ENCODE measurements around the gene CACNB4.

Gene CACNB4

GRCh38 chr2:151852260-151853069 is 246.4 kb downstream of the CACNB4 start:
- DNase-seq (ENCODE audit: low read depth) = no peak

DNA sequence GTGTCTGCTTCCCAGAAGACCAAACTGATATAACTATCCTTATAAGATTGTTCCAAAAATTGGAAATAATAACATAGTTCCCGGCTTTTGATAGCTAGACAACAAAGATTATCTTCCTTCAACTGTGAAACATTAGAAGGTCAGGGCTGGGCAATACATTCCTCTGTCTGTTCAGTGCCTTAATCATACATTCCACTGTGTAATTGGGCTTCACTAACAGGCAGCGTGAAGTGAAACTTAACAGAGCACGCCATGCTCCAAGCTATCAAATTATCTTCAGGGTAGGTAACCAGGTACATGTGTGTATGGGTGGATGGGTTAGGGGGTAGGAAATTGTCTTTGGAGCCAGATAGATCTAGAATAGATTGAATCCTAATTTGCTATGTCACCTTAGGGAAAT is 247.1 kb downstream of the CACNB4 start:
- no peak for DNase-seq (ENCODE audit: low read depth)

- no peak for DNase-seq (ENCODE audit: low read depth)
Observed at GRCh38 chr2:151849413-151850010, 249.3 kb downstream of the CACNB4 start.

DNA sequence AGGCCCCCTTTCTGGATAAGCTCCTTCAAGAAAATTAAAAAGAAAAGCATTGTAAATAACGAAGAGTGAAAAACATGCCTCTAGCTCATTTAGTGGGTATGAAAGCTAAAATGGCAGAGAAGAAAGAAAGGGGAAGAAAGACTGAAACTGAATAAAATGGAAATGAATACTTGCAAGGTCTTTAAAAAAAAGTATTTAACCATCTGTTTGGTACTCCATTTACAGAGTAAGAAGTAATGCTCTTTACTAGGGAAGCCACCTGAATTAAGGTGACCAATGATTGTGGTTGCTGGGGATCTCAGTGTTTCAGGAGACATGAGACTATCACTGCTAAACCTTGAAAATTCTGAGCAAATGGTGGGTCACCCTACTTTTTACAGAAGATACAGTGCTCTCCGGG is 253.0 kb downstream of the CACNB4 start:
- no peak for DNase-seq (ENCODE audit: low read depth)

DNA sequence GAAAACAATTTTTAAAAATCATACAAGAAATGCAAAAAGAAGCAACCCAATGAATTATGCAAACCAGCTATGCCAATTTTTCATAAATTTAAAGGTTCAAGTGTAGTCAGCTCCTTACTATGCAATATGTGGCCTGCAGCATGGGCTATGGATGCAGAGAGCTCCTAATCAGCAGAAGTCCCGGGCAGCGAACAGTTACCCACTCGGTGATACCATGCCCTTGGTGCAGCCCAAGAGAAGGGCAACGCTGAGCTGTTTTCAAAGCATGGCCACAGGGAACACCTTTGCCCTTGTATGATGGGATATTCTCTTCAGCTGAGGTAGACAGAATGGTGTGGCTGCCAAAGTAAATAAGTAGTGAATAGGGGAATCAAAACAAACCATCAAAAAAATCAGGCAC is 253.4 kb downstream of the CACNB4 start:
- no peak for DNase-seq (ENCODE audit: low read depth)

DNA sequence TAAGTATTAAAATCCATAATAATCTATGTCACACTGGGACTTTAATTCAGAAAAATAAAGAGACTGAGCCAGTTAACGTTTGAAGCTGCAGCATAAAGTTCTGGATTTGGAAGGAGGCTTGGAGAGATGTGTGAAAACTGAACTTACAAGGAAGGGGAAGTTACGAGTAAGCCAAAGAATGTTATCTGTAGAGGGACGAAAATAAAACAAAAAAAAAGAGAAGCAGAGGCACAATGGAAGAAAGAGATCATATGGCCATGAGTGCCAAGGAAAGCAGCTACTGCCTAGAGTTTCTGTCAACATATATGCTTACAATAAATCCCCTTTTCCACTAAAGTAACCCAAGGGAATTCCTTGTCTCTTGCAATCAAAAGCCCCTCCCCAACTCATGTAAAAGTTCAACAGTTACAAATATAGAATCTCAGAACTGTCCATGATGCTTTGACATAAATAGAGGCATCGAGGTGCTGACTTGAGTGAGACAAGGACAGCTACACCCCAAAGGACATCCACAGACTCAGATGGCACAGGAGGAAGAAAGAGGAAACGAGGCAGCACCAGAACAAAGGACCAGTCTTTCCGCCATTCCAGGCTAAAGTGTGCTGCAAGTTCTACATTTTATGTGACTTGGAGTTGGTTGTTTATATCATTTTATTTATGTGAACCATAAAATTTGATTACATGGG is 254.5 kb downstream of the CACNB4 start:
- DNase-seq (ENCODE audit: low read depth) = no peak

DNA sequence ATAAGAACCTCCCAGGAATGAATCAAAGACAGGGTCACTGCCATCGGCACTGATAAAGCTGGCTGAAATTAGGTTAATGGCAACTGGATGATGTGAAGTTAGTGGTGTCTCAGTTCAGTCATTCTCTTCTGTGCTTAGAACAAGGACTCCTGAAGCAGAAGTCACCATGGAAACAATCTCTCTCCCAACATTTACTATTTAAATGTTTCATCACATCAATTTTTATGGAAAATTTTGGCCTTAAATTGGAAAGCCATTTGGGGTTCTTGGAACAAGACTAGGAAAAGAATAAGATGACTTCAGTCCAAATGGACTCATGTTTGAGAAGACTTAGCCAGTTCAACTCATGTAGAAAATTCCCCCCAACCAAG is 255.2 kb downstream of the CACNB4 start:
- DNase-seq (ENCODE audit: low read depth) = no peak

- DNase-seq (ENCODE audit: low read depth) = no peak
Observed at GRCh38 chr2:151842830-151843690, 255.8 kb downstream of the CACNB4 start.

GRCh38 chr2:151841047-151841424 is 257.8 kb downstream of the CACNB4 start:
- DNase-seq (ENCODE audit: low read depth) = no peak

GRCh38 chr2:151840216-151841046 is 258.4 kb downstream of the CACNB4 start:
- no peak for DNase-seq (ENCODE audit: low read depth)

- no peak for DNase-seq (ENCODE audit: low read depth)
Observed at GRCh38 chr2:151837926-151838325, 260.9 kb downstream of the CACNB4 start.

- DNase-seq (ENCODE audit: low read depth) = no peak
Observed at GRCh38 chr2:151833984-151834383, 264.9 kb downstream of the CACNB4 start.

DNA sequence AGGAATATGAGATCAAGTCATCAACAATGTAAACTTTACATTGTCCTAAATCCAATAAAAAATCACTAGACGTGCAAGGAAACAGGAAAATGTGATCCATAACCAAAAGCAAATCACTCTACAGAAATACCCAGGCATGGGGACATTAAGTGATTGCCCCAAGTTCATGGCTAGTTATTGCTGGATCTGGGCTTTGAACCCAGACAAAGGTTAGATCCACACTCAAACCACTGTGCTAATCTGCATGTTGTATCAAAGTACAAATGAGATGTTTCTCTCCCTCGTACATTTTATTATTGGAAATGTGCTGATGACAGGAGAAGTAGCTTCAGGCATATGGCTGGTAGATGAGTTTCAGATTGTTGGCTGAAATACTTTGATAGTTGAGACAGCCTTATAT is 267.9 kb downstream of the CACNB4 start:
- DNase-seq (ENCODE audit: low read depth) = no peak

DNA sequence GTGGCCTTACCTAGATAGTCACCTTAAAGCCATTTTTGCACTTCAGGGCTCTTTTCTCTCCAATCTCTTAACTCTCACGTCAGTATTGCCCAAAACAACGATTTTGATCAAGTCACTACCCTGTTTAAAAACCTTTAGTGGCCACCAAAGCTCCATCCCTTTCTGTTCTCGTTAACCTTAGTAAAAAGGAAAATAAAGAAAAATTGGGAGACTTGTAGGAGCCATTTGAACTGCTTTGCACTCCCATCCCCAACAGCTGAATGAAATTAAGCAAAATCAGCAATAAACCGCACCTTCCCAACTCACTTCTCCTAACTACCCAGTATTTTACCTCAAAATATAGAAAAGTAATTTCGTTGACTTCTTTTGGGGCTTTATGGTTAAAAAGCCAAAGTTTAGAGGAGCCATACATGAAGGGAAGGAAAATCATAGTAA is 269.9 kb downstream of the CACNB4 start:
- no peak for DNase-seq (ENCODE audit: low read depth)

DNA sequence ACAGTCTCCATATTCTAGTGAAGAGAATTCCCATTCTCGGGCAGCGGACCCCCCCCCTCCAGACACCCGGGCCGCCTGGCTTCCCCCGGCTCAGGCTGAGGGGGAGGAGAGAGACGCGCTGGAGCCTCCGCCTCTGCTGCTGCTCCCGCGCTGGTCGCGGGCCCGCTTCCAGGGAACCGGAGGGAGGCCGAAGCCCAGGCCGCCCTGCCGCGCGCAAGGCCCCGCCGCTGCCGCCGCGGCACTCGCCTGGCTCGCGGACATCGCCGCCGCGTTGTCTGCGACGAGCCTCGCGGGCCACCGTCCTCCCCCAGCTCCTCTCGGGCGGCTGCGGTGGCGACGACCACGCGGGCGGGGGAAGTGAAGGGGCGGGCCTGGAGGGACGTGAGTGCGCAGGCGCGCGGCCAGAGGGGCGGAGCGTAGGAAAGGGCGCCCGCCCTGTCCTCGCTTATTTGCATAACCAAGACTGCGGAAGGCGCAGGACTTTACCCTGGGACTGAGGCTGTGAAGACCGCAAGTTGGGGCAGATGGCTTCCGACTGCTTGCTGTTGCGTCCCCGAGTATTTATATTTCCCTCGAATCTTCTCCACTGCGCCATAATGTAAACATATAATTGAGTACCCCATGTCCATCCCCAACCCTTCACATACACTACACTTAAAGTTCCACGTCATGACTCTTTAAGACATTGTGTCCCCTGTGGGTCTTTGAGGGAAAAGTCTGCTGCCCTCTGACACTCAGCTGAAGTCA is 270.5 kb downstream of the CACNB4 start, which contains the start of gene ARL5A:
ARL5A (minus strand) TSS at position 279 of the 747 bp plus-strand sequence; CDS start at position 34, 245 bp downstream.
- DNase-seq (ENCODE audit: low read depth) = peak; percentile 90

GRCh38 chr2:151827564-151828142 is 271.2 kb downstream of the CACNB4 start:
- DNase-seq (ENCODE audit: low read depth) = no peak

- no peak for DNase-seq (ENCODE audit: low read depth)
Observed at GRCh38 chr2:151826737-151827157, 272.1 kb downstream of the CACNB4 start.

DNA sequence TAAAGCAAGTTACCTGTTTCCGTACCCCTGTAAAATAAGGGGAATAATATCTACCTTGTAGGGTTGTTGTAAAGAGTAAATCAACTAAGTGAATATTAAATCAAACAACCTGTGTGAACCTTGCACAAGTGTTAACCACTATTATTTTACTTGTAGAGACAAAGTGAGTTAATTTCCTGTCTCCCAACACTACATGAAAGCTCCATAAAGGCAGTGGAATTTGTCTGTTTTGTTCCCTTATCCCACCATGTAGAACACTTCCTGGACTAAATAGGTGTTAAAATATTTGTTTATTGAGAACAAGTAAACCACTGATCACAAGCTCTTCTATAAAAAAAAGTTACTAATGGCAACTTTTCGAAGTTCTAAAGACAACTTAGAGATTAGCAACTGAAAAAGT is 274.0 kb downstream of the CACNB4 start:
- no peak for DNase-seq (ENCODE audit: low read depth)

GRCh38 chr2:151823651-151824050 is 275.2 kb downstream of the CACNB4 start:
- no peak for DNase-seq (ENCODE audit: low read depth)

- DNase-seq (ENCODE audit: low read depth) = no peak
Observed at GRCh38 chr2:151819920-151820319, 278.9 kb downstream of the CACNB4 start.

All from activated gamma-delta T cell treated with anti-CD3 and anti-CD28 coated beads, Interleukin-2, amount 50 U/mL, for 16 hours (primary cell).